ENCODE measurements around the gene NOL8.

The NOL8 gene

DNA sequence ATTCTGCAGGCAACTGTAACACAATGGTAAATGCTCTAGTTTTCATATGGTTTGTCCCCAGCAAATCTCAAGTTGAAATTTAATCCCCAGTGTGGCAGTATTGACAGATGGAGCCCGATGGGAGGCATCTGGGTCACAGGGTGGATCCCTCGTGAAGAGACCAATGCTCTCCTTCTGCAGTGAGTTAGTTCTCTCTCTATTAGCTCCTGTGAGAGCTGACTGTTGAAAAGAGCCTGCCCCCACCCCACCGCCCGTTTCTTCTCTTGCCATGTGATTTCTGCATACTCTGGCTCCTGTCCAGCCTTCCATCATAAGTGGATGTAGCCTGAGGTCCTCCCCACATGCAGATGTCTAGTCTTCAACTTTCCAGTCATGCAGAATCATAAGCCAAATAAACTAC is 58.7 kb downstream of the NOL8 start:
- DNase-seq (ENCODE audit: low spot score) = no peak

DNA sequence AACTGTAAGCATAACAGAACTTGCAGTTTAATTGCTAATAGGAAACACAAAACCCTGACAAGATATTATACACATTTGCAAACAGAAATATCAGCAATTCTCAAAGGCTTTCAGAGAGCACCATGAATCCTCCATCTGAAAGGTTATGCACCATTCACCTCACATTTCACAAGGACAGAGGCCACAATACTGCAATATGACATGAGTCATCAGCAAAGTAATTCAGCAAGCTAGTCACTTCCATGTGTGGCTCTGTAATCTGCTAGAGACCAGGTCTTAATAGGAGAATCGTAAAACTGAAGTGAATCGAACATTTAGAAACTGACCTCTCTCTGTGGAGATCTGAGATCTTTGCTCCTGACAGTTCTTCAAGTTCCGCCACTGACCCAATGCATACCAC is 60.0 kb downstream of the NOL8 start:
- DNase-seq (ENCODE audit: low spot score) = no peak

DNA sequence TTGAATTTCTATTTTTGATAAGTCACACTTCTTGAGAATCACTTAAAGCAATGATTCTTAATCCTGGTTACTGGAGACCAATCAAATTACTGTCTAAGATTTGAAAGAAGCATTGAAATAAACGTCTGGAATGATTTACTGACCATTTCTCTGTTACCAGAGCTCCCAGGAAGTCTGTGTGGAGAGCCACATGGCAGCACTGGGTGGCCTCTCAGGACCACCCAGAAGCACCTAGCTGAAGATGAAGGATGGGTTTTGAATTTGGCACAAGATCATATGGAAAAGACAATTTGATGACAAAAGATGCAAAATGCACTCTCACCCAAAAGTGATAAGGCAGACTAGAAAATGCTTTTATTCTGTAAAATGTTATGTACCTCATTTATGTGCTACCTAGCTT is 62.0 kb downstream of the NOL8 start:
- DNase-seq (ENCODE audit: low spot score) = no peak

DNA sequence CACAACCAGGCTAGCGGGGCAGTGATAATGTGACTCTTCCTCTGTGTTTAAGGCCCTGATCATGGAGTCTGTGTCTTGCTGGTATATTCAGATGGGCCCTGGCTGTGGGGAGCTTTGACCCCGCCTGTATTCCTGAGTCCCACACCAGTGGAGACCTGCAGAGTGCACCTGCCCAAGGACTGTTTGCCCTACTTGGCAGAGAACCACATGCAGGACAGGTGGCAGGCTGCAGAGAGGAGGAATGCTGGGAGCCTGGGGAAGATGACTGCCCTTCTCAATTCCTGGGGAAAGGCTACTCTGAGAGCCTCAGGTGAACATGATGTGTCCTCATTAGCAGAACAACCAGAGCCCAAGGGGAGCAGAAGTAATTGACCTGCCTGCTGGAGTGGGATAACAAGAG is 67.8 kb downstream of the NOL8 start:
- no peak for DNase-seq (ENCODE audit: low spot score)

DNA sequence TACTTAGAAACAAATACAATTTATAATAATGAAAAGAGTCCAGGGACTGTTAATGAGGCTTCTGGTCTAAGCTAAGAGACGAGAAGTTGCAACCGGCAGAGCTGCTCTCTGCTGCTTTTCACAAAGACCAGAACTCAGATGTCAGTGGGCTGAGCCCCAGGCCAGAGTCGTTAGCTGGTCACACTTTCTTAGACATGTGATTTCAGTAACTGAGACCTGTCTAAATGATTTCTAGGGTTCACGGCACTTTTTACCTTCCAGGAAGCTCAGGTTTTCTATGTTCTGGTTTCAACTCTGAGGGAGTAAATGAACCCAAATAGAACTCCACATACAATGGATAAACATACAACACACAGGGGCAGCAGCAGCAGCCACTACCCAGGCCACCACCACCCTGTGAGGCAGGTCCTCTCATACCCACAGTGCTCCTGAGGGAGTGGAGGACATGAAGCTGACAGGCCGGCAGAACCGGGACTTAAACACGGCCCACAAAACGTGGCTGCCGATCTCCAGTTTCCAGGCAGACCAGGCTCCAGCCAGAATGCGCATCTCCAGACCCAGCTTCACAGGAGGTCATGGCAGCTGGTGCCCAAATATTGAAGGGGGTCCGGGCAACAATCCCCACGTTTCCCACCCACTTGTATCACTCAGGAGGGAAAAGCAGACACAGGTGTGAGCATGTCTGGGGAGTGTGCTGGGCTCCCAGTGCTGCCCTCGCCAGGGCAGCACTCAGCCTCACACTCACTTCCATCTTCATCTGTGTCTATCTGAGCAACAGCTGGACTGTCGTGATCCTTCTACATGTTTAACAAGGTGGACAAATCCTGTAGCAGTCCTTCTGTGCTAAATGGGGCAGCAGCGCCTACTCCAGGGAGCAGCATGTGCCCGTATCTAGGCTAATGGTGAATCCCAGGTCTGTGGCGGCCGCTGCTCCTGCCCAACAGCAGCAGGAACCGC is 70.5 kb downstream of the NOL8 start:
- DNase-seq (ENCODE audit: low spot score) = no peak

DNA sequence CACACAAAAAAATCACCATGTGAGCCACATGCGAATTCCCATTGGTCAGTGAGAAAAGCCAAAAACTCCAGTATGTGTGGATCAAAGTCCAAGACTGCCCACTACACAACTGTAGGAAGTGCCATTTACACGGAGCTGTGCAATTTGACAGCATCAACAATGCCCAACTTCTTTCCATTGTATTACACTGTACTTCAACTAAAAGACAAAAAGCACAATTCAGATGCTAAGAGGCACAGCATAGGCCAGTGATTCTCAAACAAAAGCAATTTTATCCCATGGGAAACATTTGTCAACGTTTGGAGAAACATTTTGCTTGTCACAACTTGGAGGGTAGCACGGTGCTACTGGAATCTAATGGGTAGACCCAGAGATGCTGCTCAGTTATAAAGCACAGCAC is 71.5 kb downstream of the NOL8 start:
- DNase-seq (ENCODE audit: low spot score) = no peak

DNA sequence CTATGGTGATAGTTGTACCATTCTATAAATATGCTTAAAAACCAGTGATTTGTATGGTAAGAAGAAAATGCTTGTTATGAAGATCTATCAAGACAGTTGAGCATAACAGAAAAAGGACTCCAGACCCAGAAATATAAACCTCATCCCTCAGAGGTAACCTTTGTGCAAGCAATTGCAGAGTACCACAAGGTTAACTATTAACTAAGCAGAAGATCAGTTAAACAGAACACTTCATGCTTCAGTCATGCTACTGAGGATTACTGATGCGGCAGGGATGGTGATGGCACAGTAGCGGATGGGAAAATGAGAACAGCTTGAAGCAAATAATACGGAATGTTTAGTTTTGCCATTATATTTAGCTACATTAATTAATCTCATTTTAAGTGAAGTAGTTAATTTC is 77.2 kb downstream of the NOL8 start:
- no peak for DNase-seq (ENCODE audit: low spot score)
